Chondrocyte (in vitro differentiated cells): Measurements from ENCODE around the gene LONP2. TPM values are rescaled to one million over a fixed set of nuclear protein-coding genes. Genes with fewer than 3 reads are reported as not detected.

Source experiments
- DNase-seq: peaks from one replicate; pipeline ENCODE4 v3.0.0; 2021; ENCODE audit warnings: mixed read lengths, low spot score
- H3K27ac Mint-ChIP-seq: one replicate; pipeline ENCODE4 v1.8.0; 2021; ENCODE audit warnings: mild to moderate bottlenecking, moderate library complexity, mixed read lengths; ENCODE audit not compliant: unreplicated experiment
- H3K27me3 Mint-ChIP-seq: 2 replicates; pipeline ENCODE4 v1.8.0; 2021; ENCODE audit warnings: low read depth, mixed read lengths
- H3K36me3 Mint-ChIP-seq: 2 replicates; pipeline ENCODE4 v1.8.0; 2021; ENCODE audit warnings: low read depth, mixed read lengths
- H3K4me1 Mint-ChIP-seq: 2 replicates; pipeline ENCODE4 v1.8.0; 2021; ENCODE audit warnings: low read depth, mild to moderate bottlenecking, mixed read lengths
- H3K4me3 Mint-ChIP-seq: one replicate; pipeline ENCODE4 v1.8.0; 2021; ENCODE audit warnings: mild to moderate bottlenecking, moderate library complexity, mixed read lengths; ENCODE audit not compliant: unreplicated experiment
- H3K9me3 Mint-ChIP-seq: 2 replicates; pipeline ENCODE4 v1.8.0; 2021; ENCODE audit warnings: low read depth, mixed read lengths
- CTCF ChIP-seq: fragments of 200-600 bp; sonication (generic); IDR thresholded peaks from 2 replicates; pipeline ENCODE4 v1.5.0; 2021; ENCODE audit warnings: antibody characterized with exemption, mild to moderate bottlenecking, moderate library complexity
- total RNA-seq: library from RNA; stranded (reverse); gene quantifications from 3 replicates; pipeline ENCODE4 v1.2.1, GENCODE V29; 2021

The LONP2 gene
- total RNA-seq, 1 donor from 2014 or later: 53.1 TPM

GRCh38 chr16:48354877-48355855, 111.1 kb downstream of the LONP2 start:
- no peak overlapping the region for H3K4me3 Mint-ChIP-seq
- no peak for TF ChIP-seq CTCF
- DNase-seq: no peak
- H3K27ac Mint-ChIP-seq: no peak overlapping the region
- H3K9me3 Mint-ChIP-seq: peaks cover 2% of the 10 kb centered on the region
- peaks cover 20% of the 10 kb centered on the region for H3K36me3 Mint-ChIP-seq
- peaks cover 16% of the 10 kb centered on the region for H3K4me1 Mint-ChIP-seq
- H3K27me3 Mint-ChIP-seq: no peaks in the 10 kb centered on the region

GRCh38 chr16:48356633-48357376, 112.7 kb downstream of the LONP2 start:
- Mint-ChIP-seq H3K9me3 (peaks cover 2% of the 10 kb centered on the region), H3K4me3 (no peak overlapping the region), H3K27ac (peak overlapping the region; percentile 13), H3K36me3 (peaks cover 18% of the 10 kb centered on the region), H3K27me3 (no peaks in the 10 kb centered on the region), H3K4me1 (peaks cover 24% of the 10 kb centered on the region)
- no peak for DNase-seq
- no peak for TF ChIP-seq CTCF

GRCh38 chr16:48358419-48358818, 114.3 kb downstream of the LONP2 start:
- TF ChIP-seq CTCF: no peak
- peak overlapping the region; percentile 69 for H3K27ac Mint-ChIP-seq
- peaks cover 18% of the 10 kb centered on the region for H3K36me3 Mint-ChIP-seq
- H3K27me3 Mint-ChIP-seq: no peaks in the 10 kb centered on the region
- peaks cover 2% of the 10 kb centered on the region for H3K9me3 Mint-ChIP-seq
- H3K4me1 Mint-ChIP-seq: peaks cover 36% of the 10 kb centered on the region
- no peak for DNase-seq
- H3K4me3 Mint-ChIP-seq: no peak overlapping the region

- peak overlapping the region; percentile 36 for H3K27ac Mint-ChIP-seq
- no peaks in the 10 kb centered on the region for H3K27me3 Mint-ChIP-seq
- TF ChIP-seq CTCF: no peak
- H3K4me3 Mint-ChIP-seq: no peak overlapping the region
- peaks cover 8% of the 10 kb centered on the region for H3K36me3 Mint-ChIP-seq
- peaks cover 41% of the 10 kb centered on the region for H3K4me1 Mint-ChIP-seq
- DNase-seq: no peak
- H3K9me3 Mint-ChIP-seq: no peaks in the 10 kb centered on the region
Observed at GRCh38 chr16:48359983-48360382, 115.9 kb downstream of the LONP2 start.

GRCh38 chr16:48361012-48361411, 116.9 kb downstream of the LONP2 start:
- Mint-ChIP-seq H3K27ac (no peak overlapping the region), H3K27me3 (no peaks in the 10 kb centered on the region), H3K4me3 (no peak overlapping the region), H3K4me1 (peaks cover 45% of the 10 kb centered on the region), H3K36me3 (peaks cover 4% of the 10 kb centered on the region), H3K9me3 (no peaks in the 10 kb centered on the region)
- DNase-seq: no peak
- TF ChIP-seq CTCF: no peak
